Measurements from ENCODE around the gene UST. TPM values are rescaled to one million over a fixed set of nuclear protein-coding genes. Genes with fewer than 3 reads are reported as not detected.

The UST gene
- total and polyA plus RNA-seq, 4 donors = 0.24 to 2.7 (median 0.87) TPM

GRCh38 chr6:148873154-148873553, 126.3 kb downstream of the UST start (continued):
- TF ChIP-seq ZBTB33 (IDR thresholded peaks at IDR 0.05) (no peak), NR2F2 (IDR thresholded peaks at IDR 0.05) (no peak), EGR1 (IDR thresholded peaks at IDR 0.05; ENCODE audit: low read depth in 2 of 2) (no peak), FOXA2 (IDR thresholded peaks at IDR 0.05) (no peak)
- TF ChIP-seq, protein P1, sequence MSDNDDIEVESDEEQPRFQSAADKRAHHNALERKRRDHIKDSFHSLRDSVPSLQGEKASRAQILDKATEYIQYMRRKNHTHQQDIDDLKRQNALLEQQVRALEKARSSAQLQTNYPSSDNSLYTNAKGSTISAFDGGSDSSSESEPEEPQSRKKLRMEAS (IDR thresholded peaks at IDR 0.05) = no peak

DNA sequence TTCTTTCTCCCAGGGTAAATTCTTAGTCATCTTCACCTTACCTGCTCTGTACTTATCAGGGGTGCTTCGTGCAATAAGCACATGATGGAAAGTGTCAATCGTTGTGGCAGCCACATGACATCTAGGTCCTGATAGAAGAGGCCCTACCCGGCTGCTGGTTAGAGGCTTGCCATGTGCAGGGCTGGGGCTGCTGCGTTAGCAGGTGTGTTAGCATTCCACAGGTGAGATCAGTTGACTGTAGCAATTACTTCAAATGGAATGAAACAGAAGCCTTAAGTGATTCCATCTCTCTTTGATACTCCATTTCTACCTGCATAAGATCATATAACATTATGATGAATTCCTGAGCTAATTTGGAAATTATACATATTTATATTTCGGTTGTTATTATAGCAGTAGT, 127.0 kb downstream of the UST start:
- 80% methylated on average over 5 of the region's 5 CpGs for WGBS

More for the DNA sequence above, 127.0 kb downstream of the UST start:
- DNase-seq (ENCODE audit: low spot score) = no peak
- no peak for TF ChIP-seq JUND (IDR thresholded peaks at IDR 0.05)
- no peak for TF ChIP-seq HNF4A (conservative IDR thresholded peaks at IDR 0.05)
- TF ChIP-seq GABPA (IDR thresholded peaks at IDR 0.05 in 1 of 2, conservative IDR thresholded peaks at IDR 0.05 in 1 of 2) = no peak
- TF ChIP-seq RXRA (IDR thresholded peaks at IDR 0.05) = no peak
- TF ChIP-seq, protein P2, sequence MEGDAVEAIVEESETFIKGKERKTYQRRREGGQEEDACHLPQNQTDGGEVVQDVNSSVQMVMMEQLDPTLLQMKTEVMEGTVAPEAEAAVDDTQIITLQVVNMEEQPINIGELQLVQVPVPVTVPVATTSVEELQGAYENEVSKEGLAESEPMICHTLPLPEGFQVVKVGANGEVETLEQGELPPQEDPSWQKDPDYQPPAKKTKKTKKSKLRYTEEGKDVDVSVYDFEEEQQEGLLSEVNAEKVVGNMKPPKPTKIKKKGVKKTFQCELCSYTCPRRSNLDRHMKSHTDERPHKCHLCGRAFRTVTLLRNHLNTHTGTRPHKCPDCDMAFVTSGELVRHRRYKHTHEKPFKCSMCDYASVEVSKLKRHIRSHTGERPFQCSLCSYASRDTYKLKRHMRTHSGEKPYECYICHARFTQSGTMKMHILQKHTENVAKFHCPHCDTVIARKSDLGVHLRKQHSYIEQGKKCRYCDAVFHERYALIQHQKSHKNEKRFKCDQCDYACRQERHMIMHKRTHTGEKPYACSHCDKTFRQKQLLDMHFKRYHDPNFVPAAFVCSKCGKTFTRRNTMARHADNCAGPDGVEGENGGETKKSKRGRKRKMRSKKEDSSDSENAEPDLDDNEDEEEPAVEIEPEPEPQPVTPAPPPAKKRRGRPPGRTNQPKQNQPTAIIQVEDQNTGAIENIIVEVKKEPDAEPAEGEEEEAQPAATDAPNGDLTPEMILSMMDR (IDR thresholded peaks at IDR 0.05; ENCODE audit: low read depth, low read length, missing input control) = no peak
- no peak for TF ChIP-seq RAD21 (IDR thresholded peaks at IDR 0.05)
- TF ChIP-seq SP1 (IDR thresholded peaks at IDR 0.05) = no peak
- no peak for TF ChIP-seq NR2F2 (IDR thresholded peaks at IDR 0.05)
- TF ChIP-seq ZBTB33 (IDR thresholded peaks at IDR 0.05) = no peak
- TF ChIP-seq, protein P3, sequence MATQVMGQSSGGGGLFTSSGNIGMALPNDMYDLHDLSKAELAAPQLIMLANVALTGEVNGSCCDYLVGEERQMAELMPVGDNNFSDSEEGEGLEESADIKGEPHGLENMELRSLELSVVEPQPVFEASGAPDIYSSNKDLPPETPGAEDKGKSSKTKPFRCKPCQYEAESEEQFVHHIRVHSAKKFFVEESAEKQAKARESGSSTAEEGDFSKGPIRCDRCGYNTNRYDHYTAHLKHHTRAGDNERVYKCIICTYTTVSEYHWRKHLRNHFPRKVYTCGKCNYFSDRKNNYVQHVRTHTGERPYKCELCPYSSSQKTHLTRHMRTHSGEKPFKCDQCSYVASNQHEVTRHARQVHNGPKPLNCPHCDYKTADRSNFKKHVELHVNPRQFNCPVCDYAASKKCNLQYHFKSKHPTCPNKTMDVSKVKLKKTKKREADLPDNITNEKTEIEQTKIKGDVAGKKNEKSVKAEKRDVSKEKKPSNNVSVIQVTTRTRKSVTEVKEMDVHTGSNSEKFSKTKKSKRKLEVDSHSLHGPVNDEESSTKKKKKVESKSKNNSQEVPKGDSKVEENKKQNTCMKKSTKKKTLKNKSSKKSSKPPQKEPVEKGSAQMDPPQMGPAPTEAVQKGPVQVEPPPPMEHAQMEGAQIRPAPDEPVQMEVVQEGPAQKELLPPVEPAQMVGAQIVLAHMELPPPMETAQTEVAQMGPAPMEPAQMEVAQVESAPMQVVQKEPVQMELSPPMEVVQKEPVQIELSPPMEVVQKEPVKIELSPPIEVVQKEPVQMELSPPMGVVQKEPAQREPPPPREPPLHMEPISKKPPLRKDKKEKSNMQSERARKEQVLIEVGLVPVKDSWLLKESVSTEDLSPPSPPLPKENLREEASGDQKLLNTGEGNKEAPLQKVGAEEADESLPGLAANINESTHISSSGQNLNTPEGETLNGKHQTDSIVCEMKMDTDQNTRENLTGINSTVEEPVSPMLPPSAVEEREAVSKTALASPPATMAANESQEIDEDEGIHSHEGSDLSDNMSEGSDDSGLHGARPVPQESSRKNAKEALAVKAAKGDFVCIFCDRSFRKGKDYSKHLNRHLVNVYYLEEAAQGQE (IDR thresholded peaks at IDR 0.05) = no peak
- no peak for TF ChIP-seq FOXA2 (IDR thresholded peaks at IDR 0.05)
- peaks cover 0 to 3% (median 0%) of the 10 kb centered on the region in 4 donors for H3K27me3 ChIP-seq (ENCODE audit: control insufficient read depth in 4 of 4, insufficient read depth in 4 of 4, low read length in 3 of 4)
- no peaks in the 10 kb centered on the region for H3K4me1 ChIP-seq (ENCODE audit: control insufficient read depth in 4 of 4, insufficient read depth in 4 of 4, low read length in 3 of 4)
- no peak overlapping the region for H3K9ac ChIP-seq (ENCODE audit: low read depth in 1 of 2, low read length in 2 of 2)
- no peaks in the 10 kb centered on the region for H3K9me3 ChIP-seq (ENCODE audit: control insufficient read depth in 4 of 4, low read length in 3 of 4)
- H3K4me3 ChIP-seq (ENCODE audit: low read depth in 1 of 3, low read length in 3 of 3) = no peak overlapping the region
- no peaks in the 10 kb centered on the region for H3K36me3 ChIP-seq (ENCODE audit: control insufficient read depth in 4 of 4, insufficient read depth in 3 of 4, low read depth in 1 of 4, low read length in 3 of 4)
- no peak overlapping the region for H3K27ac ChIP-seq (ENCODE audit: low read depth in 1 of 2, low read length in 2 of 2)
